ENCODE results near the gene SMIM8. TPM values are rescaled to one million over a fixed set of nuclear protein-coding genes. Genes with fewer than 3 reads are reported as not detected.

The SMIM8 gene
- 4.4 and 5.5 TPM in 2 replicates for total RNA-seq

GRCh38 chr6:87322304-87323212 is at the start of gene SMIM8:
Gene SMIM8 (plus strand): TSS chr6:87322588. CDS start chr6:87337032, 14,444 bp downstream.

GRCh38 chr6:87344731-87345130 is 22.3 kb downstream of the SMIM8 start, which contains the start of gene C6orf163:
Gene C6orf163 (plus strand): TSS chr6:87344813. CDS start chr6:87345100, 287 bp downstream.

Other genes with a start within 250 kb of the SMIM8 start
- not detected in 2 replicates for gene CGA, start 227.5 kb upstream of the SMIM8 start, total RNA-seq
- gene ZNF292, start 167.0 kb upstream of the SMIM8 start, total RNA-seq, result 13.9 and 18.7 TPM in 2 replicates
- gene GJB7, start 6.7 kb downstream of the SMIM8 start, total RNA-seq, result not detected in 2 replicates
- 1.5 and 2.1 TPM in 2 replicates for gene C6orf163, start 22.2 kb downstream of the SMIM8 start, total RNA-seq
- 0.31 and 0.79 TPM in 2 replicates for gene CFAP206, start 85.4 kb downstream of the SMIM8 start, total RNA-seq
- 15.7 and 18.4 TPM in 2 replicates for gene SLC35A1, start 150.4 kb downstream of the SMIM8 start, total RNA-seq

Data from aortic smooth muscle cell (primary cell).